ENCODE data around the gene PNMA6A.
"Not testable (repeated sequence)": the region's sequence is repeated elsewhere in the genome, so short reads cannot be mapped to it uniquely, and the experiment has no call there.

GRCh38 chrX:153077437-153078135 is 5.3 kb downstream of the PNMA6A start:
- not testable (repeated sequence) for TF ChIP-seq MAFK (IDR thresholded peaks at IDR 0.05; ENCODE audit: low read depth, low read length); CTCF (conservative IDR thresholded peaks at IDR 0.05; ENCODE audit: low read depth, low read length); MXI1 (IDR thresholded peaks at IDR 0.05; ENCODE audit: borderline replicate concordance, low read depth, low read length); POLR2A (IDR thresholded peaks at IDR 0.05; ENCODE audit: low read depth, low read length); CEBPB (IDR thresholded peaks at IDR 0.05; ENCODE audit: low read depth, low read length); SMC3 (IDR thresholded peaks at IDR 0.05; ENCODE audit: low read depth, low read length); NFE2L2 (IDR thresholded peaks at IDR 0.05; ENCODE audit: low read depth, low read length); RFX5 (IDR thresholded peaks at IDR 0.05; ENCODE audit: low read depth, low read length); CHD1 (IDR thresholded peaks at IDR 0.05; ENCODE audit: low read depth, low read length)
